Hypothalamus (tissue), 51 donors: Measurements from ENCODE around the gene ACYP2.
"Not testable (repeated sequence)": the region's sequence is repeated elsewhere in the genome, so short reads cannot be mapped to it uniquely, and the experiment has no call there.

ENCODE experiments used
- DNase-seq, 51 donors: peaks; one replicate each; lab custom pipeline; 2025; lab: John Stamatoyannopoulos, UW

Gene ACYP2

DNA sequence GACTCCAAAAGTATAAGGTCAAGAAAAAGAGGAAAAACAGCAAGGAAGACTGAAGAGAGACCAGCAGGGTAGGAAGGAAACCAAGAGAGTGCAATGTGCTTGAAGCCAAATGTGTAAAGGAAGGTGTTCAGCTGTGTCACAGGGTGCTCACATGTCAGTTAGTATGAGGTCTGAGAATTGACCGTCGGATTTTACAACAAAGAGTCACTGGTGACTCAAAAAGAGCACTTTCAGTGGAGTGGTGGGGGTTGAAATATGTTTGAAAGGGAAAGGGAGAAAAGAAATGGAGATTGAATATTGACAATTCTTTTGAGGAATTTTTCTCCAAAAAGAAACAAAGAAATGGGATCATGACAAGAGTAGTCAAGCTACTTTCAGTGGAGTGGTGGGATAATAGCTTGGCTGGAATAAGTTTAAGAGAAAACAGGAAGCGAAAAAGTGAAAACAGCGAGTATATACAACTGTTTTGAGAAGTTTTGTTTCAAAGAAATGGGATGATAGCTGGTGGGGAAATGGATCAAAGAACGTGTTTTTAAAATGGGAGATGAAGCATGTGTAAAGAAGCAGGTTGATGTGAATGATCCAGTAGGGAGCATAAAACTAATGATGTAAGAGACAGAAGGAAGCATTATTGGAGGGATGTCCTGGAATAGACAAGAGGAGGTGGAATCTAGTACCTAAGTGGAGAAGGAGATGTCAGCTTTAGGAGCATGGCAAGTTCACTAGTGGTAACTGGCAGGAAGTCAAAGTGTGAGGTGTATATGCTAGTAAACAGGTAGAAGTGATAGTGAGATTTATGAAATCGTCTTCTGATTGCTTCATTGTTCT, 144.2 kb downstream of the ACYP2 start:
- DNase-seq, result no peak

GRCh38 chr2:54260241-54260595, 144.8 kb downstream of the ACYP2 start:
- DNase-seq, result no peak

DNA sequence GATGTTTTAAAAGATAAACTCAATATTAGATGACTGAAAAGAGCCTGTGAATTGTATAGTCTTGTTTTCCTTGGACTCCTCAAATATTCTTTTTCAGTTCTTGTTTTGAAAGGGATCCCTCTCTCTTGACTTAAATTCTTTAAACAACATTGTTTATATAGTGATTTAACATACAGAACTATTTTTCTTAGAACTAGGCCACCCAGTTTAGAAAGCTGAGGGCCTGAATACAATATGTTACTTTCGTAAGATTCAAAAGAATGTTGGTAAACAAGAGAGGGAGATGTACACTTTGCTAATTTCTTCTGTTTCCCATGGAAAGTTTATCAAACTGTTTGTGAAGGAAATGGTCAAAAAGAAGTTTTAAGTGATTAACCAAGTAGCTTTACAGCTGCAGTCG, 146.1 kb downstream of the ACYP2 start:
- DNase-seq, result no peak

DNA sequence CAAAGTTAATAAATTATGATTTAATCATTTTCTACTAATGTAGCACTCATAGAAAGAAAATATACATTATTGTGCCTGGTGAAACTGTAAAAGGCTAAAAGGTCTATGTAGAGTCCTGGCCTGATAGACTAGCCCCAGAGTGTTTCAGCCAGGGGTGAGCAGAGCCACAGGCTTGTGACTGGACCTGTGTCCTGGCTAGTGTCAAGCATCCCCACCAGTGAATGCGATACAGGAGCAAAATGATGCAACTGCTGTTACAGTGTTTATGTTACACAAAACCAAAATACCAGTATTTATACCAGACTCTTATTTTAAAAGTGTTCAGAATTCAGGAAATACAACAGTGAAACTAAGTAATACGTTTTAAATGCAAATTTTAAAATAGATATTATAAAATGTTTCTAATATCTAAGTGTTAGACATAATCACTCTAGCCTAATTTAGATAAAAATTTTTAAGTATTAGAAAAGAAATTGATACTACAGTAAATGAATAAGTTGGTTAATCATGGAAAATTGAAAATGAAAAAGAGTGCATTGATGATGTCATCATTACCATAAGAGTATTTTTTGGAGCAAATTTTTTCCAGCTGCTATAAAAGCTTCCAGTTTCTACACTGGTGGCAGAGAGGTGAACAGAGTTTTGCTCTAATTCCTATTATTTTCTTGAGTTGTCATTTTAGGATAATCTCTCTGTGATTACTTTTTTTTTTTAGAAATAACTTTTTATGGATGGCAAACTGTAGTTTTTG, 146.8 kb downstream of the ACYP2 start:
- no peak for DNase-seq

- not testable (repeated sequence) for DNase-seq
These were observed 149.7 kb downstream of the ACYP2 start for GRCh38 chr2:54265081-54265480.

DNA sequence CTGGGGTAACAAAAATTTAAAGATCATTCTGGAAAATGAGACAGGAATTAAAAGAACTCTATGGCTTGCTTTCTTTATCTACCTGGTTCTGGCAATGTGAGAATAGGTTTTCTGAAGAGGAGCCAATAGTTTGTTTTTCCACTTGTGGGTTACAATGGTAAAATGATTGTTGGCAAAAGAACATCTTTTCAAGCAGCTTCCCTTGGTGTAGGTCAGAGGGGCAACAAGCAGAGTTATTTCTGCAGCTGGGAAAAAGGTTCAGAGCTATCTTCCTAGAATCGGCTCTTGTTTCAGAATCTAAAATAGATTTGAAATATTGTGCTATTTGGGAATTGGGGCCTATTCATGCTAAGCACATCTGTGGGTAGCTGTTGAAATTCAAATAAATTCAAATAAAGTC, 152.2 kb downstream of the ACYP2 start:
- no peak for DNase-seq

DNA sequence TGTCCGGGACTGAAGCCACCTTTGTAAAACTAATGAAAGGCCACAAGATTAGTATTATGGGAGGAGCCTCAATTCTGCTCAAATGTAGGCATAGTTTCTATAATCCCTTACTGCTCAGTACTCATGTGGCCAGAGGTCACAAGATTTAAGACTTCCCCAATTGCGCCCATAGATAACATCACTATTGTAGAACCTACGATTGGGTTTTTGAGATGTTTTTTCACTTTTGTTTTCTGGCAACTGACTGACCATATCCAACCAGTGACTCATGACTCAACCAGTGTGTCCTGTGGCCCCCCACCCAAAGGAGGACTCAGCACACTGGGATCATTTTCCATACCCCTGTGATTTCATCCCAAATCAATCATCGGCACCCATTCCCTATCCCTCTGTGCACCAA, 155.8 kb downstream of the ACYP2 start:
- DNase-seq, result no peak

DNA sequence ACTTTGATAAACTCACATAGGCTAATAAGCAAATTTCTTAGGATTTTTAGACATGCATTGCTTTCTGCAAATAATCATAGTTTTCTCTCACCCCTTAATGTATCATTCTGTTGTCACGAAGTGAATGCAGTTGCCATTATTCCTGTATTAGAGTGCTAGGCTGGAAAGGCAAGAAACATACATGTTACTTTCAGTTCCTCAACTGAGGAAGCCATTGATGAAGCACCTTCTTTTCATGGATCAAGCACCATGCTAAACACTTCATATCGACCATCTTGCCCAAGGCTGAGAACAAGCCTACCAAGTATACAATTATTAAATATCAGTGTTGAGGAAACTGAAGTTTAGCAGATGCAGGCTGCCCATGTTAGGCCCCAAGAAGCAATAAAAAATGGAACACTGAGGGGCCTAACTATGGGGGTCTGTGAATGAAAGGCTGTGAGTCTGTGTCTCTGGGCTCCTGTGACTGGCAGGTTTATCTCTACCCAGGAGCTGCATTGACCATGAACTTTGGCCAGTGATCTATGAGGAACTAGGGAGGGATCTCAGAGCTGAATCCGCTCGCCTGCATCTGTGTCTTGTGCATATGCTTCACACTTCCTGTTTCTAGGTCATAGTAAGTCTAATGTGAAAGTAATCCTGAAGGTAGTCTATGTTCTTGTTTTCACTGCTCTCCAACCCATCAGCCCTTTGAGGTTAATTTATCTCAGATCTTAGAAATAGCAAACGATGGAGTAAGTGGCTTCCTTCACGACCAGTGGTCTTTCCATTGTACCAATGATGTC, 156.6 kb downstream of the ACYP2 start:
- no peak for DNase-seq

DNA sequence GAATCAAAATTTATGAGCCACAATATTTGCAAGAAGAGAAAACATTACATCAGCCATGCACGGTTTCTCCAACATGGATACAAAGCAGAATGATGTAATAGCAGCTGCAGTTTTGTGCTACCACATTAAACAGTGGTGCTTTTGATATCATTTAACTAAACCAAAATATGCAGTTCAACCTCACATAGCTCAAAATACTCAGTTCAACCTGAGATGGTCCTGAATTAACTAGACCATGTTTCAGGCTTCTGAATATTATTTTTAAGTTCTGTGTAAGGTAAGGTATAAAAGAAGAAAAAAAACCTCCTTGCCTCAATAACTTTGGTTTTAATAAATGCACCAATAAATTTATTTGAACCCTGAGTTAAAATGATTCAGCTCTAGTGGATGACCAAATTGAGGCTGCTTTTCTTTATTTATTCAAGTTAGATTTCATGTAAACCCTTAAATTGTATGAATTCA, 159.4 kb downstream of the ACYP2 start:
- DNase-seq, result peak in 3 of 51 donors; percentile 7 to 50 (median 37)

DNA sequence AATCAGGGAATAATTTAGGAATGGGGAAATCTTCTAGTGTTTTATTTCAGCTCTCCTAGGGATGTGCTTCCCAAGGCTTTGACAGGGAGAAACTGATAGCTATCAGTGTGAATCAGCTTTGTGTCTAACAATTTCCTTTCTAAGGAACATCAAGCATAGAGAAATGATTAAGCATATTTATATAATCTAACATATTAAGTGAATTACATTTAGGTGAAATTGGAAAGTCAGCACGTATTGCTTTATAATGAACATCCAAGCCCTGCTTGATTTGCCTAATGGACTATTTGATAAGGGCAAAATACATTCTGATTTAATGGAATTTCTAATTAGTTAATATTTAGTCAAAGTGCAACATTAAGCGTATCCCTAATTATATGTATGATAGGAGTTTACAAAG, 160.1 kb downstream of the ACYP2 start:
- DNase-seq, result no peak

DNA sequence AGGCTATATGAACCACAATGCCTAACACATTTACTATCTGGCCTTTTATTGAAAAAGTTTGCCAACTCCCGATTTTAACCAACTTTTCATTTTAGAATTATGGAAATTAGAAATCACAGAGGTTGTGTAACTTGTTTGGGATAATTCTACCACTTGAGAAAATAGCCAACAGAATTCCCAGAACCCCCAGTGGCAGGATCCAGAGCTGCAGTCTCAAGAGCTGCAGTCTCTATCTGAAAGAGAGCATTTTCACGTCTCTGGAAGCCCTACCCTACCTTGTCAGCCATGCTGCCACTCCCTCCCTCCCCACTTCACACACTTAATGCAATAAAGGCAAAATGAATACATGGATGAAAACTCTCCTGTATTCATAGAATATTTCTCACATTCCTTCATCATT, 164.0 kb downstream of the ACYP2 start:
- no peak for DNase-seq

GRCh38 chr2:54284826-54285225, 169.4 kb downstream of the ACYP2 start:
- no peak for DNase-seq

- DNase-seq, result no peak
These were observed 170.0 kb downstream of the ACYP2 start for GRCh38 chr2:54285451-54285850.

DNA sequence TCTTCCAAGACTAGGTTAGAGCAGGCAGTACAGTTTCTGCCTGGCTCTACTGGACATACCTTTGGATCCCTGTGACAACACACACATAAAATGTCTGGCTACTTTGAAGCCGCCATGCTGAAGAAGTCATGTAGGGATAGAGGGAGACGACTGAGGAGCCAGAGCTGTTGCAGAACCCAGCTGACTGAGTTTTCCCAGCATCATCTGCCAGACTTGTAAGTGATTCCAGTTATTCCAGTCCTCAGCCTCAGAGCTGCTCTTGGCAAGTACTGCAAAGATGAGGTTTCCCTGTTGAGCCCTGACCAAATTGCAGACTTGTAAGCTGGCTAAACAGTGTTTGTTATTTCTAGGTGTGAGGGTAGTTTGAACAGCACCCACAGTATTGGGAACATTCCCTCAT, 172.1 kb downstream of the ACYP2 start:
- no peak for DNase-seq

DNA sequence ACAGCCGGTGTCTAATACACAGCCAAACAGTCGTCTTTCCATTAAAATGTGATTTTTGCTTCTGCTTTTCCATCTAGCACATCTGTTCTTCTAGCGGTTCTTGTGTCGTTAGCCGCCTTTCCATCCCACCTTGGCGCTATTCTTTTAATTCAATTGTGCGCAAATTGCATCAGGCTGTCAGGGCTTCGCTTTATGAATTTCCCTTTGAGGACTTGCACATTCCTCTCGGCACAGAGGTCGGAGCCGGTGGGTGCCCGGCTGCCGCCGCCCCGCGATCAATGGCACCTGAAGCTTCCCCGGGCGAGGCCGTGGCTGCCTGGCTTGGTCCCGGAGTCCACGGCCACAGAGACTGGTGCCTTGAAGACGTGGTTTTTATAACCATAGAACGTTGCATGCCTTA, 174.5 kb downstream of the ACYP2 start:
- DNase-seq, result peak in 2 of 51 donors; percentile 2 to 23

DNA sequence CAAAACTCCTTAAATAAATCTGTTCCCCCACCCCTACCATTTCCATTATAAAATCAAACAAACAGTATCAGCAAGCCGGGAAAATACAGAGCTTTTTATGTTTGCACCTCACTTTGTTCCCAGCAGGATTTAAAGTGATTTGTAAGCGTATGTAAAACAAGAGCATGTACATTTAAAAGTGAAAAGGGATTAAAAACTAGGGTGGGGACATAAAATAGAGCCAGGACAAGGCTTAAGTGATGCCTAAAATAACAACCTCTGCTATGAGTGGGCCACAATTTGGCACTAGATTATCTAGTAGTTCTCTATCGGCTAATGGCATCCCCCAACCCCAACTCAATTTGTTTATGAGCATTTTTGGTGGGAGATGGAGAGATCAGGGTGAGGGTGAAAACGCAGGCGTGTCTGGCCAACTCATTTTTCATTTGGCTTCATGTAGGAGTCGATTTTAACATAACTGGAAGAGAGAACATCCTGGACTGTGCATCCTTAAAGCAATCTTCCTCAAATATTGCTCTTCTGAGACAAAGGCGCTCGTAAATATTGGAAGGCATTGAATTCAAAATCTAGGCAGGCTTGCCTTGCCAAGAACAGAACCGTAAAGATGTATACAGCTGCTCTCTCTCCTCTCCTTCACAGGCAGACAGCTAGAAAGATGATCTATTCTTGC, 175.1 kb downstream of the ACYP2 start:
- DNase-seq, result no peak

DNA sequence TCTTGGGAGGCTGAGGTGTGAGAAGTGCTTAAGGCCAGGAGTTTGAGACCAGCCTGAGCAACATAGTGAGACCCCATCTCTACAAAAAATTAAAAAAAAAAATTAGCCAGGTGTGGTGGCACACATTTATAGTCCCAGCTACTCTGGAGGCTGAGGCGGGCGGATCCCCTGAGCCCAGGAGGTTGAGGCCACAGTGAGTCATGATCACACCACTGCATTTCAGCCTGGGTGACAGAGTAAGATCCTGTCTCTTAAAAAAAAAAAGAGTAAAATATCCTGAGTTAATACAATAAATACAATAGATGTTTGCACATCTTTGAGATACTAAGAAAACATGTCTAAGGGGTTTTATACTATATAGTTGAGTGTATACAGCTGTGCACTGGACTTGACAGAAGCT, 179.2 kb downstream of the ACYP2 start:
- DNase-seq, result not testable (repeated sequence)

DNA sequence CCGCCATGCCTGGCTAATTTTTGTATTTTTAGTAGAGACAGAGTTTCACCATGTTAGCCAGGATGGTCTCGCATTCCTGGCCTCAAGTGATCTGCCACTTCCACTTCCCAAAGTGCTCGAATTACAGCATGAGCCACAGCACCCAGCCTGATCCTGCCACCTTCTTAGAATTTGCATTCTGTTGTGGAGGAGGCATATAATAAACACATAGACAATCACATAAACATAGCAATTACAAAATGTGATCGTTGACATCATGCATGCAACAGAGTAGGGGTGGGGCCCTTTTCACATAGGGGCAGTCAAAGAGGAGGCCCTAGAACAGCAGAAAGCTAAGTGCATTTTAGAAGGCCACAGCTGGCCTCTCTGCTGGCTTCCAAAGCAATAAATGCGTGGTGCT, 180.5 kb downstream of the ACYP2 start:
- no peak for DNase-seq

GRCh38 chr2:54298514-54298913, 183.1 kb downstream of the ACYP2 start:
- no peak for DNase-seq

DNA sequence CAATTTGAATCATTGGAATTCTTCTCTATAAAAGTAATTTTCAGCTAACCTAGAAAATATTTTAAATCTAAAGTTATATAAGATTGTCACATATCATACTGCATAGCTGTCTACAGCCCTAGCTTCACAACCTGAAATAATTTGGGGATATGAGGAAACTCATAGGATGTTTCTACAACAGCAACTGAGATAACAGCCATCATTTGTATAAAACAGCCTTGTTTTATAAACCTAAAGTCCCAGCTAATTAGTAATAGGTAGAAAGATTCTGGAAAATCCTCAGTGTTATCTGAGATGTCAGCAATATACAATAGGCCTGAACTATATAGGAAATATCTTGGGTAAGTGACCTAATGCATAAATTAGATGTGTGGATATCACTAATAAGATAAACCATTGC, 188.2 kb downstream of the ACYP2 start:
- no peak for DNase-seq

DNA sequence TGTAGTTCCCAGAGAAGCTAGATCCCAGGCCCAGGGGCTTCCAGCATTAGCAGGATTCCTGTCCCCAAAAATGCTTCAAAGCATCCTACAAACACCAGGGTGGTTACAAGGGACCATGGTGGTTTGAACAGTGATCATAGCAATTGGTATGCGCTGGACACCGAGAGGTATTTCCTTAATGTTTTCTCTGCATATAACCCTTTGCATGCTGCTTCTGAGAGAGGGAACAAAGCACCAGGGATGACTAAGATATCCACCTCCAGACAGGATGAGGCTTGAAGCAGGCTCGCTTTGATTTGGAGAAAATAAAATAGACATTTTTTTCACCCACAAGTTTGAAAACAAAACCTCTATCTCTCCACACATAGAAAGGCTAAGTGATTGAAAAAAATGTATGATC, 191.1 kb downstream of the ACYP2 start:
- no peak for DNase-seq
